Glutamatergic neuron (in vitro differentiated cells): Measurements from ENCODE around the gene NDUFB11. TPM values are rescaled to one million over a fixed set of nuclear protein-coding genes. Genes with fewer than 3 reads are reported as not detected.

Experiments
- total RNA-seq: library from RNA; stranded (reverse); fragmentation: NEBNext Ultra II Directional; extraction: Animal tissue kit (Norgen Biotek cat#: 25700); gene quantifications from one replicate; pipeline ENCODE4 v1.2.1, GENCODE V29; 2021; ENCODE audit not compliant: unreplicated experiment

The NDUFB11 gene
- total RNA-seq, 1 donor from 2014 or later, result 161 TPM

Other genes starting within 250 kb of the NDUFB11 start
- gene JADE3, start 232.3 kb downstream of the NDUFB11 start, total RNA-seq, result 14.0 TPM
- gene RGN, start 66.3 kb downstream of the NDUFB11 start, total RNA-seq, result 2.7 TPM
- 74.6 TPM for gene RBM10, start 519 bp upstream of the NDUFB11 start, total RNA-seq
- gene UBA1, start 49.1 kb upstream of the NDUFB11 start, total RNA-seq, result 503 TPM
- gene CDK16, start 74.0 kb upstream of the NDUFB11 start, total RNA-seq, result 181 TPM
- gene USP11, start 88.3 kb upstream of the NDUFB11 start, total RNA-seq, result 190 TPM
- 2.9 TPM for gene ZNF157, start 225.9 kb upstream of the NDUFB11 start, total RNA-seq